ENCODE results near the gene ENTPD5. TPM values are rescaled to one million over a fixed set of nuclear protein-coding genes. Genes with fewer than 3 reads are reported as not detected.

ENTPD5 gene
- total and polyA plus RNA-seq, 2 of the 4 experiments (the other 2 are of a cell fraction) = 7.3 to 8.1 TPM

DNA sequence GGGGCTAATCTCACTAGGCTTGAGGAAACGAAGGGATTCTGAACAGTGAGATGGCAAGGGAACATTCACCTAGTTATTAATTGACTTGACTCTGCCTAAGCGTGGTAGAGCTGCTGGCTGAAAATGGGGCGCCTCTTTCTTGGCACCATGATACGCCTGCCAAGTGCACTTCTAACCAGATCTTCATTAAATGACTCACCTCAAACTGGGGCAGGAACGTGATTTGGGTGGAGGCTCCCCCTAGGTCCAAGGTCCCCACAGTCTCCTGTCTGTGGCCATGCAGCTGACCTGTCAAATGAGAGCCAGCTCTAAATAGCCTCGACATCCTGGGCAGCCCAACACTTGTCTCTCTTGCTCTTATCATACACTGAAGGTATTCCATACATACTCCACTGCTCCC is 43.0 kb downstream of the ENTPD5 start:
- Histone ChIP-seq H2BK120ac (ENCODE audit: low read depth, low read length) (no peak overlapping the region), H3K4me1 (ENCODE audit: control insufficient read depth, insufficient read depth, low read length) (peaks cover 10% of the 10 kb centered on the region)
- CTCF ChIA-PET = interaction anchor here (1.0 kb wide), 1 partner anchor 16 kb away, joined by 6 read pairs; no protein-coding TSS in a partner anchor

More for the DNA sequence above, 43.0 kb downstream of the ENTPD5 start:
- Histone ChIP-seq H2BK20ac (ENCODE audit: low read depth, low read length) (no peak overlapping the region), H3K9me3 (ENCODE audit: control insufficient read depth, insufficient read depth, low read length) (no peaks in the 10 kb centered on the region), H3K14ac (replicated peaks; ENCODE audit: low read depth, low read length) (no peak overlapping the region), H3K9me1 (ENCODE audit: insufficient read depth, low read length) (peaks cover 16% of the 10 kb centered on the region), H2AFZ (replicated peaks; ENCODE audit: low read length, poor library complexity) (no peak overlapping the region), H3K9ac (ENCODE audit: low read depth, low read length) (no peak overlapping the region), H4K8ac (ENCODE audit: low read depth in 2 of 2, low read length in 2 of 2) (no peak overlapping the region), H3K4ac (ENCODE audit: low read depth, low read length) (no peak overlapping the region), H3K4me2 (ENCODE audit: low read depth, low read length) (no peak overlapping the region), H3K23ac (ENCODE audit: low read depth, low read length) (no peak overlapping the region), H4K91ac (ENCODE audit: insufficient read depth, low read depth, low read length) (no peak overlapping the region), H4K20me1 (ENCODE audit: insufficient read depth, low read length) (peaks cover 3% of the 10 kb centered on the region; the same call in 1 of the 2 replicates), H4K5ac (ENCODE audit: low read depth, low read length) (no peak overlapping the region), H2BK5ac (ENCODE audit: low read depth, low read length, poor library complexity, severe bottlenecking) (no peak overlapping the region), H2AK5ac (ENCODE audit: low read depth, low read length) (no peak overlapping the region), H3K79me1 (ENCODE audit: low read depth in 1 of 2, low read length in 2 of 2) (no peaks in the 10 kb centered on the region), H3K18ac (ENCODE audit: low read depth, low read length) (no peak overlapping the region), H3K27me3 (ENCODE audit: control insufficient read depth, insufficient read depth, low read length) (no peaks in the 10 kb centered on the region), H3K4me3 (ENCODE audit: insufficient read depth, low read depth, low read length) (no peak overlapping the region), H3K27ac (ENCODE audit: insufficient read depth, low read length) (no peak overlapping the region), H2AK9ac (replicated peaks; ENCODE audit: low read depth, low read length, poor library complexity) (no peak overlapping the region), H3K56ac (ENCODE audit: extremely low read depth, insufficient read depth, low read length) (no peak overlapping the region), H2BK15ac (ENCODE audit: low read depth, low read length) (no peak overlapping the region), H3K36me3 (ENCODE audit: control insufficient read depth, insufficient read depth, low read length) (peaks cover 8% of the 10 kb centered on the region)
- no peak for TF ChIP-seq FOS (IDR thresholded peaks at IDR 0.05; ENCODE audit: low read depth, low read length)
- TF ChIP-seq SMC3 (IDR thresholded peaks at IDR 0.05; ENCODE audit: low read depth, low read length) = no peak
- no peak for TF ChIP-seq NFE2L2 (IDR thresholded peaks at IDR 0.05; ENCODE audit: low read depth, low read length)
- TF ChIP-seq CHD1 (IDR thresholded peaks at IDR 0.05; ENCODE audit: low read depth, low read length) = no peak
- TF ChIP-seq RCOR1 (IDR thresholded peaks at IDR 0.05; ENCODE audit: insufficient replicate concordance, low read length) = no peak
- no peak for TF ChIP-seq MAZ (IDR thresholded peaks at IDR 0.05; ENCODE audit: borderline replicate concordance, low read depth, low read length)
- TF ChIP-seq RFX5 (IDR thresholded peaks at IDR 0.05; ENCODE audit: low read depth, low read length) = no peak
- TF ChIP-seq, protein P1, sequence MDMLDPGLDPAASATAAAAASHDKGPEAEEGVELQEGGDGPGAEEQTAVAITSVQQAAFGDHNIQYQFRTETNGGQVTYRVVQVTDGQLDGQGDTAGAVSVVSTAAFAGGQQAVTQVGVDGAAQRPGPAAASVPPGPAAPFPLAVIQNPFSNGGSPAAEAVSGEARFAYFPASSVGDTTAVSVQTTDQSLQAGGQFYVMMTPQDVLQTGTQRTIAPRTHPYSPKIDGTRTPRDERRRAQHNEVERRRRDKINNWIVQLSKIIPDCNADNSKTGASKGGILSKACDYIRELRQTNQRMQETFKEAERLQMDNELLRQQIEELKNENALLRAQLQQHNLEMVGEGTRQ (IDR thresholded peaks at IDR 0.05; ENCODE audit: low read depth, low read length) = no peak
- no peak for TF ChIP-seq RAD21 (IDR thresholded peaks at IDR 0.05; ENCODE audit: low read length)
- no peak for TF ChIP-seq POLR2A (IDR thresholded peaks at IDR 0.05; ENCODE audit: low read depth, low read length)
- intact Hi-C loops (cut with micrococcal nuclease) (no loop called here), dilution Hi-C loops (cut with HindIII; ENCODE audit: low sequenced_read_pairs, unreplicated experiment) (no loop called here), in situ Hi-C loops (cut with MboI; ENCODE audit: low sequenced_read_pairs) (no loop called here)
- 87% methylated on average over 3 of the region's 6 CpGs; no CpG with 5 or more reads in 1 of the 2 experiments for WGBS, 2 experiments (ENCODE audit: extremely low coverage in 2 of 2, insufficient read length in 1 of 2)
- BruUV-seq (replicated peaks) = no TSS peak
- ATAC-seq (ENCODE audit: low read depth) = no peak
- POLR2A ChIA-PET (ENCODE audit: unreplicated experiment) = no interaction called here
- DNase-seq = no peak
